ENCODE results near the gene TCF7L2.

- no peak for TF ChIP-seq CTCF (IDR thresholded peaks at IDR 0.05)
- TF ChIP-seq POLR2A (IDR thresholded peaks at IDR 0.05) = no peak
Observed at GRCh38 chr10:112972606-112973005, 22.6 kb downstream of the TCF7L2 start.
